ENCODE measurements around the gene ERC2.
A peak's percentile ranks its signal among the peaks of the same experiment; 100 is the strongest.
"Not testable (repeated sequence)": the region's sequence is repeated elsewhere in the genome, so short reads cannot be mapped to it uniquely, and the experiment has no call there.

The ERC2 gene

DNA sequence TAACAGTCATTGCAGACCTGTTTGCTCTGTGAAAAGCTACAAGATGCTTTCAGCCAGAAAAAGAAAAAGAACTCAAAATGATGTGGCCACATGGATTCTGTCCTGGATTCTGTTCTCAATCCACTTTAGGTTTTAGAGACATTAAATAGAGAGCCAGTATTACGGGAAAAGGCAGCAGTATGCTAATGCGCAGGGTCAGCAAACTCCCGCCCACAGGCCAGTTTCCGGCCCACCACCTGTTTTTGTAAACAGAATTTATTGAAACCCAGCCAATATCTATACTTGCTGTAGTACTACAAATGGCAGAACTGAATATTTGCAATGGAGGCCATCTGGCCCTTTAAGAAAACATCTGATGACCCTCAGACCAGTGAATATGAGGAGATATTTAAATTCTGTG, 416.1 kb downstream of the ERC2 start:
- DNase-seq, result no peak

GRCh38 chr3:56051052-56051451, 417.2 kb downstream of the ERC2 start:
- DNase-seq, result no peak

GRCh38 chr3:56048946-56049345, 419.3 kb downstream of the ERC2 start:
- DNase-seq, result no peak

DNA sequence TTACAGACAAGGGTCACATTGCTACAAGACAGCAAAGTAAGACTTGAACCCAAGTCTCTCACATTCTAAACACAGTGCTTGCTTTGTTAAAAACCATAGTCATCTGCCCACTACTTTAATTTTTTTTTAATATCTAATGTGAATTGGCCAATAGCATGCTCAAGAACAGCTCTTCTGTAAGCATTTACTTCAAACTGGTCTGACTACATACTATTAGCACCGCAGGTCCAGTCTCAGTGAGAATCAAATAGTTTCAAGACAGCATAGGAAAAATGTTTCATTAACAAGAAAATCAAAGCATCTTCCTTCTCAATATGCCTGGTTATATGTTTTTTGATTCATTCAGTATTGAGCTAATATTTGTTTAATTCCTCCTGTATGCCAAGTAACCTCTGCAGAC, 419.9 kb downstream of the ERC2 start:
- no peak for DNase-seq

- DNase-seq, result peak; percentile 37
These were observed 425.8 kb downstream of the ERC2 start for GRCh38 chr3:56042326-56042951.

- no peak for DNase-seq
These were observed 442.9 kb downstream of the ERC2 start for GRCh38 chr3:56025326-56025725.

DNA sequence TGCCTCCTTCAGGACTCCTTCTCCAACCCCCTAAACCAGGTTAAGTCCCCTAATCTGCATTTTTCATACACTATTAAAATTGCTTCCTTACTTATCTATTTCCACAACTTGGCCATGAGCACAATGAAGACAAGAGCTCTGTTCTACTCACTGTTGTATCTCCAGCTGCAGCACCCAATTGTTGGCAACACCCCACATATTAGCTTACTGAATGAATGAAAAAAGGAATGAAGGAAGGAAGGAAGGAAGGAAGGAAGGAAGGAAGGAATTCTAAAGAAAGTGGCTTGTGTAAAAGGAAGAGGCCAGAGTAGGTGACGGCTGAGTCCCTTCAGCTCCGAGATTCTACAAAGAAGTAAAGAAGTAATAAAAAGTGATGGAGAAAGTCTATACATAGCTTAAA, 444.7 kb downstream of the ERC2 start:
- no peak for DNase-seq

DNA sequence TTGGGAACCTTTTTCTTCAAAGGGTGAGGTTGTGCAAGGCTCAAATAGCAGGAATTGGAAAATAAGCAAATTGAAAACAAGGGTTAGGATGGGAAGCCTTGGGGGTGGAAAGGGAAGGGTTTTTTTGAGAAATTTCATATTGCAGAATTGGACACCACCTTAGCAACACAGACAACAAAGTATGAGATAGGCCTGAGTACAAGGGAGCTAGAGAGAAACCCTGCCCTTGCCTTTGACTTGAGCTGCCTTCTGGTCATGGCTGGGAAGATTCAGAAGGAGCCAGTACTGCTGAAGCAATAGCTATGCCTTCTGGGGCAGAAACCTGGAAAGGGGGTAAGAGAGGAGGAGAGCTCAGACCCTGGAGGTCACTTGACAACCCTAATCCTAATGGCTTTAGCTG, 445.6 kb downstream of the ERC2 start:
- DNase-seq, result no peak

DNA sequence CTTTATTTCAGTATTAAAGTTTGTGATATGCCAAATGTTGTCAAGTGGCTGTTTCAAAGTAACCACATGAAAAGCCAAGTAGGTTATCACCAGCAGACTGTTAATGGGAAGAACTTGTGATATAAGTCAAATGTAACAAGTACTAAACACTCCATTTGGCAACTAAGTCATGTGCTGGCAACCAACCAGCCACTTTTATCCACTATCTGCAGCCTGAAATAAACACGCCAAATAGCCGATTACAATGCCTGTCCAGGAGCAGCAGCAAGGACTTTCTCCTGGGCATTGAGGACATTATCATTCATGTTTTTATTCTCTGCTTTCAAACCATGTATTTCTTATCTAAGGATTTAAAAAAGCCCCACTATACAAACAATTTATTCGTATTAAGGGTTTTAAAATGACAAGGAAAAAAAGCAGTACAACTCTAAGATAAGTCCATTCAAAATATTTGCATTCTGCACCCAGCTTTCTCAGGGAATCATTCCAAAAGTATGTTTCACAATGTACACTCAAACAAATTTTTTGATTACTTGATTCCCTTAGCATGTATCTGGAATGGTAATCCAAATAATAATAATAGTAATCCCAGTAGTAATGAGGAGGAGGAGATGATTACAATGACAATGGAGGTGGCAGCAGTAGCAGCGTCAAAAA, 448.6 kb downstream of the ERC2 start:
- DNase-seq, result no peak

GRCh38 chr3:56015374-56015773, 452.9 kb downstream of the ERC2 start:
- DNase-seq, result not testable (repeated sequence)

DNA sequence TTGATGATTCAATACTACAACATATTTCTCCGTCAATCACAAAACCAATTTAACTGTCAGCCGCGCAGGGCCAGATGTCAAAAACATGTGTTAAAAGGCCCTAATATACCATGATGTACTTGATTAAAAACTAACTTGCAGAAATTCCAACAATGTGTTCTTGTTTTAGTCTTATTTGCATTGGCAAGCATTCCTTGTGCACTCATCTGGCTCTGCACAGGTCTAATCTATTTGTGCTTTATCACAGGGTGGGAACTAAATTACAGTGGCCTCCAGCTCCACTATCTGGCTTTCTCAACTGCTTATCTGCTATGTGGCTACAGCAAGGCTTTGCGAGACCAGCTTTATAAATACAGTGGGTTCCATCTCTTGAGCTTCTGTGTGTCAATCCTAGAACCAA, 455.5 kb downstream of the ERC2 start:
- no peak for DNase-seq

DNA sequence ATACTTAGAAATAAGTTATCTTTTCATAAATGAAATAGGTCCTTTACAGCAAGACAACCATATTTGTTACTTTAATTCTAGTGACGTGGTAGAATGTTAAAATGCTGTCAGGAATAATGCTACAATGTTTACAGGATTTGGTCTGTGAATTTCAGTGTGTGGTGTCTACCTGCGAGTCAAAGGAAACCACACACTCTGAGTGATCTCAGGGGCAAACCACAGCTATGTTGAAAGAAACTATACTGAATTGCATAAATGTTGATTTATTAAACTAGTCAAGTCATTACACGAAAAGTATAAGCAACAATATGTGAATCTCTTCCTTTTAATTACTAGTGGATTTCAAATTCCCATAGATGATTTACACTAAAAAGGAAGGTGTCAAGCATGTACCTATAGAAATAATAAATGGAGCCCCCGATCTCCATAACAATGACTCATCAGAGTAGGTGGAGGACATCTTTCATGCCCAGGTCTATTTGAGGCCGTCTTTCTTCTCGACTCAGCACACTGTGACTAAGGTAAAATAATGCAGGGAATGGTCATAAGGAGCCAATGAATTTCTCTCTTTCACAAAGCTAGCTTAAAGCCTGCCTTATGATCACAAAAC, 463.0 kb downstream of the ERC2 start:
- DNase-seq, result no peak

DNA sequence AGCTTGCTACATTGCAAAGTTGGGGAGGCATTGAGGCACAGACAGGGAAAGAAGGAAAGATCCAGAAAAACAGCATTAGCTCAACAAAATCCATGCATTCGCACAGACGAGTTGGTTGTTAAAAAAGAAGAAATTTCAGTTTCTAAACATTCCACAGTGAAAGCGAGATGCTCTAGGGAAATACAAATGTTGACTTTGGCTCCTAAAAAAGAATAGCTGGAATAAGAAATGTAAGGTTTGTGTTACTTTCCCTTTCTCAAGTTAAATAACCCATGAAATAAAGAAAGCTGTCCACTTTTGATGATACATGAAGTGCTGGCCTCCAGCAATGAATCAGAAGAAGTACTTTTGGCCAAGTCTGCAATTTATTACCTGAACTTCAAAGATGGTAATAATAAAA, 465.1 kb downstream of the ERC2 start:
- DNase-seq, result no peak

DNA sequence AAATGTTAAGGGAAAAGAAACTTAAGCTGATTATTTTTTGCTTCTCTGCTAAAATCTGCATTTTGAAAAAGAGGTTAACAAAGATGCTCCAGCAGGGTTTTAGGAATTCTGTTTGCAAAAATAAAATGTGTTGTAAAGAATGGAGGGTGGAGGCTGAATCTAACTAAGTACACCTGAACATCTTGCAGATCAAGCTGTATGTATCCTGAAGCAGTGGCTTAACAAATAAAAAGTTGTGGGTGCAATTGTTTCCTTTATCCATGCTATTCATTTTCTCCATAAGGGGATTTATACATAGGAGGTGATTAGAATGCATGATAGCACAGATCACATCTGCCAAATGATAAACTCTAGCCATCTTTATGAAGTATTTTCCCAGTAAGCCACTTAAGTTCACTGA, 466.3 kb downstream of the ERC2 start:
- no peak for DNase-seq

- DNase-seq, result no peak
These were observed 466.7 kb downstream of the ERC2 start for GRCh38 chr3:56001537-56001936.

DNA sequence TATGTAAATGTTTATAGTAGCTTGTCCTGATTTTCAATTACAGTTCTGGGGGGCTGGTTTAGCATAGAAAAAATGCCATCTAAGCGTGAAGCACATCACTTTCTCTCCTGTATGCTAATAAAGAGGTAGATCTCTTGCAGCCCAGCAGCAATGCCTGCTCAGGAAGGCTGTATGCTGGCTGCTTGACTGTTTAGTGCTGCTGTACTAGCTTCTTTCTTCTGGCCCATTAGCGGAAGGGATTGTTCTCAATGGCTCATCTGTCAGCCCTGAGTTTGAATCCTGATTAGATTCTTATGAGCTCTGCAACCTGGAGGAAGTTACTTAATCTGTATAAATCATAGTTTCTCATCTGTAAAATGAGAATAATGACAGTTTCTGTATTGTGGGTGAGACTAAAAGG, 478.9 kb downstream of the ERC2 start:
- no peak for DNase-seq

DNA sequence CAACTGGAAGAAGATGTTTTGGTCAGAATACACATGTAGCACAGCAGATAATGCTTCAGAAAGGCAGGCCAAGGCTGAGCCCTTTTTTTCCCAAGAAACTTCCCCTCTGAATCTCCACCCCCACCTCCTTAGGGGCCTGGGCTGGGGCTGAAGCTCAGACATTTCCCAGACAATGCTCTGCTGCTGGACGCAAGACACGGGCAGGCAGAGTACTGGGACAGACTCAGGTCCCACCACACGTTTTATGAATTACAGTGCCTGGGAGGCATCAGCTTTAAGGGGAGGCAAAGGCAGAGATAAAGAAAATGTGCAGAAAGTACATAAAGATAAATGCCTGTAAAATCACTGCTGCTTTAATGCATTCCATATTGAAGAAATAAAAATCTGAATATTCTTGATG, 479.4 kb downstream of the ERC2 start:
- DNase-seq, result no peak

GRCh38 chr3:55984626-55985025, 483.6 kb downstream of the ERC2 start:
- no peak for DNase-seq

DNA sequence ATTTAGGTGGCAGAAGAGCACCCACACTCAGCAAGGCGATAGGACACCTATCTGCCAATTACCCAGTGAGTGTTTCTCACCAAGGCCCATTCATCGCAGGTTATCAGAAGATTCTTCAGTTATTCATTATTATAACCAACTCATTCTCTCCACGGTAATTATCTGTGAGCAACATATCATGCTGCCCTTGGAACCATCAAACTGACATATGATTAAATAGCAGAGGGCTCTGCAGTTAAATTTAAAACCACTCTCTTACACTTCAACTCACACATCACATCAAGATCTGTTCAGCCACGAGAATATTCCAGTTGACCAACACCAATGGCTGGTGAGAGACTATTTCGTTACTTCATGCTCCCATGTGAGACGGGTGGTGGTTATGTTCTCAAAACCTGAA, 489.3 kb downstream of the ERC2 start:
- no peak for DNase-seq

GRCh38 chr3:55974421-55975165, 493.7 kb downstream of the ERC2 start:
- no peak for DNase-seq

DNA sequence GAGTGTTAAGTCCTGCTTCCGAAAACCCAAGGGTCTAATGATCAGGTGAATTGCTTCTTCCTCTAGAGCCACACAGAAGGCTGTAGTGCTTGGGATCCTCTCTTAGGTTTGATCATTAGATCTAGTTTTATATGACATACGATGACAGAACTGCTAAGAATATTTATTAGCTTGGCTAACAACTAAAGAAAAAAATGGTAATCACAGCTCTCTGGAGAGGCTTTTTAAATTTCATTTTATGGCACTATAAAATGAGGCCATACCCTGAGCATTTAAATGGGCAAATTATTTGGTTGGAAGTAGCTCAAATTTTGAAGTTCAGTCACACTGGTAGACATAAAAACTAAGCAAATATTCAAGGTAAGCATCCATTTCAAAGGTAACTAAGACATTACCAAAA, 498.6 kb downstream of the ERC2 start:
- no peak for DNase-seq

DNA sequence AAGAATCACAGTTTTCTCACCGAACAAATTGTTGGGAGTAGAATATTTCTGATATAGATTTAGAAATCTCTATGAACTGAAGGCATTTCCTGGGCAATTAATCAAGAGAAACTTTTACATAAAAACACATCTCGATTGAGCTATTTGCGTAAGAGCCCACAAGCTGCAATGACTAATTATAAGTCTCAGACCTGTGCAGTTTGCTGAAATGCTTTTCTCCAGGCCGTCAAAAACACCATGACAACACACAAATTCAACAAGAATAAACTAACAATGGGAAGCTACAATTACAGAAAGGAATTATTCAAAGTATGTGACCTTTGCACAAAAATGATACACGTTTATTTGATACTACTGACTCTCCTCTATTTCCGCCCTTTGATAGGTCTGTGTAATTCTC, 499.9 kb downstream of the ERC2 start:
- no peak for DNase-seq

DNA sequence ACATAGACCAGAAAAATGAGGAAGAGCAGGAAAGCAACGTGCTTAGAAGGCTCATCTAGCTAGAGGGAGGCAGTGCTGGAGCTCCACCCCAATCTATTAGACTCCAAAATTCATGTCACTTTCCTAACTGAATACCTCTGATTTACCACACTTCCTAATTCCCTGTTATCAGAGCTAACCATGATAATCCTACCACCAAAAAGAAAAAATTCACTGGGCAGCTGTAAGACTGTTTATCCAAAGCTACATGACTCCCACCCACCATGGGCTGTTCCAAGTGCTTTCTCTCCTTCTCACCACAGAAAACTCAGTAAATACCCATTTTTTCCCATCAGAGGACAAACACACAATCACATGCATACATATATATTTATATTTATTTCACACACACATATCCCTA, 501.7 kb downstream of the ERC2 start:
- no peak for DNase-seq

GRCh38 chr3:55965776-55966175, 502.5 kb downstream of the ERC2 start:
- DNase-seq, result no peak
